SK-N-SH treated with all-trans-retinoic acid at 6 μM for 48 hours (cell line): ENCODE measurements around the gene AIMP1.

Experiments
- BACH2 ChIP-seq: fragments of 250-450 bp; sonication (Bioruptor Pico); IDR thresholded peaks from 2 replicates; pipeline ENCODE4 v1.9.0; 2021; ENCODE audit warnings: mild to moderate bottlenecking, borderline replicate concordance
- CSDC2 ChIP-seq: fragments of 250-450 bp; sonication (Bioruptor Pico); IDR thresholded peaks from 2 replicates; pipeline ENCODE4 v1.5.0; 2020; ENCODE audit warnings: mild to moderate bottlenecking, moderate library complexity
- GLIS3 ChIP-seq: fragments of 250-450 bp; sonication (Bioruptor Pico); IDR thresholded peaks from 2 replicates; pipeline ENCODE4 v1.5.0; 2020; ENCODE audit warnings: mild to moderate bottlenecking, moderate library complexity
- ISL1 ChIP-seq: fragments of 250-450 bp; sonication (Bioruptor Pico); IDR thresholded peaks from 2 replicates; pipeline ENCODE4 v2.1.2; 2022; ENCODE audit warnings: mild to moderate bottlenecking, moderate library complexity
- PATZ1 ChIP-seq: fragments of 250-450 bp; sonication (Bioruptor Pico); IDR thresholded peaks from 2 replicates; pipeline ENCODE4 v1.8.0; 2020; ENCODE audit warnings: mild to moderate bottlenecking, moderate library complexity, borderline replicate concordance
- PPARA ChIP-seq: fragments of 250-450 bp; sonication (Bioruptor Pico); IDR thresholded peaks from 2 replicates; pipeline ENCODE4 v1.5.0; 2020; ENCODE audit warnings: mild to moderate bottlenecking, borderline replicate concordance
- TSHZ2 ChIP-seq: fragments of 250-450 bp; sonication (Bioruptor Pico); IDR thresholded peaks from 2 replicates; pipeline ENCODE4 v1.5.0; 2020; ENCODE audit warnings: mild to moderate bottlenecking, moderate library complexity
- ZNF8 ChIP-seq: fragments of 450-650 bp; formaldehyde crosslinking; IDR thresholded peaks from 2 replicates; pipeline ENCODE4 v1.5.0; 2020; ENCODE audit warnings: mild to moderate bottlenecking, moderate library complexity

GRCh38 chr4:106384878-106385277 lies 68.5 kb downstream of the AIMP1 start:
- no peak for TF ChIP-seq GLIS3 (CRISPR knock-in tag)
- TF ChIP-seq PPARA (CRISPR knock-in tag): no peak
- no peak for TF ChIP-seq ZNF8
- no peak for TF ChIP-seq ISL1
- no peak for TF ChIP-seq CSDC2
- no peak for TF ChIP-seq TSHZ2 (CRISPR knock-in tag)
- TF ChIP-seq PATZ1 (CRISPR knock-in tag): no peak
- no peak for TF ChIP-seq BACH2 (CRISPR knock-in tag)
